COLO668 (cell line): ENCODE results near the gene PLK3.
"Not testable (repeated sequence)": the region's sequence is repeated elsewhere in the genome, so short reads cannot be mapped to it uniquely, and the experiment has no call there.

Experiments used
- DNase-seq: peaks from one replicate; lab custom pipeline; 2025; ENCODE audit not compliant: unreplicated experiment; lab: John Stamatoyannopoulos, UW

The PLK3 gene

DNA sequence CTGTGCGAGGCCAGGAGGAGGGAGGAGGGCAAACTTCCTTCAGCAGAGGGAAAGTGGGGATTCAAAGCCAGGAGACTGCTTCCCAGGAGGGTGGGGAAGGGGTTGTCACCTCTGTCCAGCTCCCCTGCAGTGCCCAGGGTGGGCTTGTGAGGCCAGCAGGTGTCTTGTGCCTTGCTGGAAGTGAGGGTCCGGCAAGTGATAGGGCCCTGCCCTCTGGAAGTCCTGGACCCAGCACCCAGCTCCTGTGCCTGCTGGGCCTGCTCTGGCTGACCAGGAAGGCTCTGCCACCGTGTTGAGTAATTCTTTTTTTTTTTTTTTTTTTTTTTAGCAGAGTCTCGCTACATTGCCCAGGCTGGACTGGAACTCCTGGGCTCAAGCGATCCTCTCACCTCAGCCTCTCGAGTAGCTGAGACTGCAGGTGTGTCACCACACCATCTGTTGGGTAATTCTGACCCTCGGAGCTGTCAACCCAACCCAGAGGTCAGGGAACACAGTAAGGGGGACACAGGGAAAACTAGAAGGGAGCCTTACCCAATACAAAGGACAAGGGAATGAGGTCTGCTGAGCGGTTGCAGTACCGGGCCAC, 13.2 kb upstream of the PLK3 start:
- DNase-seq, result no peak

DNA sequence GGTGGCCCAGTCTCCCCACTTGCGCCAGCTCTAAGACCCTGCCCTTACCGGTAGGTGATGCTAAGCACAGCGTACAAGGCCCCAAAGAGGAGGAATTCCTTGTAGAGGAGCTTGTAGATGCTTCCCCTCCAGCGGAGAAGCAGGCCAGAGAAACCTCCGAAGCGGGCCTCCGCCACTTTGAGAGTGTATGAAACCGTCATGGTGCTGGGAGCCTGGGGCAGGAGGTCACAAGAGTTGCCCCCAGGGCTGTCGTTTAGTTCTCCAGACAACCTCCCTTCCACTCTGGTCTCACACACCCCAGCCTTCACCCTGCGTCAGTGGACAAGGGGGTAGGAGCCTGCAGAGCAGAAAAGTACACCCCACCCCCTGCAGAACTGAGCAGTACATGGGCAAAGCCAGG, 12.7 kb upstream of the PLK3 start:
- no peak for DNase-seq

DNA sequence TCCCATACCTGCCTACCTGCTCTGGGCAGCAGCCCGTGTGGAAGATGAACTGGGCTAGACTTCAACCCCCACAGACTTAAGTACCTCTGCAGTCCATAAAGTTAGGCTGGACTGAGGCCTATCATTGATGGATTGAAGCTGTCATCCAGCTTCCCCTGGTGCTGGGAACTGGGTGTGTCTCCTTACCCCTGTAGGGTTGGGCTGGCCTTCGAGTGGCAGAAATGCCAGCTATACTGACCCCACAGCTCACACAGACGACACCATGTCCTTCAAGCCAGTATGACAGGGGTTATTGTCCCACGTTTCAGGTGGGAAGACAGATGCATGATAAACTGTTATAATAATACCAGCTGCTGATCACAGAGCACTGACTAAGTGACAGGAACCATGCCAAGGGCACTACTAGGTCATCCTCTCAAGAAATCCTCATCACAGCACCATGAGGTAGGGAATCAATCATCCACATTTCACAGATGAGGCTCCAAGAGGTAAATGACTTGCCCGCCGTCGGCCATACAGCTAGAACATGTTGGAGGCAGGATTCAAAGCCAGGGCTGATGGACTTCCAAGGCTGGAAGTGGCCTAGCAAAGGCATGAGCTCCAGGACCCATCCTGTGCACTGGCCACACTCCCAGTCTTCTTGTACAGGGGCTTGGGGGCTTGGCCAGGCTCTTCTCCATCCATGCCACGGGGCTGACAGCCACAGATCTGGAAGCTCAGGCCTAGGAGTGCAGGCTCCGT, 11.9 kb upstream of the PLK3 start, which contains the start of gene BEST4:
Gene BEST4, minus strand, starts transcription at position 51 of the 741 bp plus-strand sequence. CDS start 465 bp downstream, outside the sequence.
- no peak for DNase-seq

DNA sequence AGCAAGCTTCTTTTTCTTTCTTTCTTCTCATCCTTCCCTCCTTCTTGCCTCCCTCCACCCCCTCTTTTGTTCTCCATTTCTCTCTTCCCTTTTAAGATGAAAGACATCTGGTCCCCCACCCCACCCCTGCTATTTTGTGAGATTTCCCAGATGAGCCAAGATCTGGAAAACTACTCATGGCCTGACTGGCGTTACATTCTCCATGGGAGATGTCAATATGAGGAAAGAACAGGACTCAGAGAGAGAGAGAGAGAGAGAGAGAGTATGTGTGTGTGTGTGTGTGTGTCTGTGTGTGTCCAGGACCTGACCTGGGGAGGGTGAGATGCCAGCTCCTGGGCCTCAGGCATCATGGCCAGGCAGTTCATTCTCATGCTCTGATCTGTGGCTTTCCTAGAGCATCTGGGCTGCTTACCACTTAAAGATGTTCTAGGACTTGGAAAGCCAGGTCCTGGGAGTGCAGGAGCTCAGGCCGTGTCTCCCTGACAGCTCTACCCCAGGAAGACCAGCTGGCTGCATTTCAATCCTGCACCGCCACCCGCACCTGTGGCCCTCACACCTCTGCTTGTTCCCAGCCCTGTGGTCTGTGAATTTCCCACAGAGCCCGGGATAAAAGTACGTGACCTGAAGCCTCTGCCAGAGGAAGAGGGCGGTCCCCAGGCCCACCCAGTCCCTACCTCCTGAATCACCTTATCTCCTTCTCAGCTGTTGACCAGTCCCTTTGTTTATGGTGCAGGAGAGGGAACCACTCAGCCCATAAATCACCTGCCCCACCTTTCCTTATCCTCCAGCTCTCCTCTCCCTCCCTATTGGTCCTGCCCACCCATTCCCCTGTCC, 9.0 kb upstream of the PLK3 start:
- DNase-seq, result no peak

DNA sequence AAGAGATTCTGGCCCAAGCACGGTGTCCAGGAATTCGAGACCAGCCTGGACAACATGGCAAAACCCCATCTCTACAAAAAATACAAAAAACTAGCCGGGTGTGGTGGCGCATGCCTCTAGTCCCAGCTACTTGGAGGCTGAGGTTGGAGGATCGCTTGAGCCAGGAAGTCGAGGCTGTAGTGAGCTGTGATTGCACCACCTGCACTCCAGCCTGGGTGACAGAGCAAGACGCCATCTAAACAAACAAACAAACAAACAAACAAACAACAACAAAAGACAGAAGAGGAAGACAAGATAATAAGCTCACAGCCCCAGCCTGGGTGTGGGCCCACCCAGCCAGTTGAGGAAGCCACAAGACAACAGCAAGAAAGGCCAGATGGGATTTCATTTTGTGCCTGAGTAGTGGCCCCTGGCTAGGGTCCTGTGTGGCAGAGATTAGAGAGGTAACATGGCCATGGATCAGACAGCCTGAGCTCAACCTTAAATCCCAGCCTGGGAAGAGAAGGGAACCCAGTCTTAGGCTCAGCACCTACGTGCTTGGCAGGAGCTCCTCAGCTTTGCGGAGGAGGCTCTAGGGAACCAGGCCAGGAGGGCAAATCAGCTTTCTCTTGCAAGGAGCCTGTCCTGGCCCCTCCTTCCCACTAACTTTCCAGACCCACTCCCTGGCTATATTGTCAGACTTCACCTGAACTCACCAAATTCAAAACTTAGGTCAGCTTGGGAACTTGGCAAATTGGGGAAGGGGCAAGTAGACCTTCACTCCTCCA, 7.3 kb upstream of the PLK3 start:
- DNase-seq, result no peak

DNA sequence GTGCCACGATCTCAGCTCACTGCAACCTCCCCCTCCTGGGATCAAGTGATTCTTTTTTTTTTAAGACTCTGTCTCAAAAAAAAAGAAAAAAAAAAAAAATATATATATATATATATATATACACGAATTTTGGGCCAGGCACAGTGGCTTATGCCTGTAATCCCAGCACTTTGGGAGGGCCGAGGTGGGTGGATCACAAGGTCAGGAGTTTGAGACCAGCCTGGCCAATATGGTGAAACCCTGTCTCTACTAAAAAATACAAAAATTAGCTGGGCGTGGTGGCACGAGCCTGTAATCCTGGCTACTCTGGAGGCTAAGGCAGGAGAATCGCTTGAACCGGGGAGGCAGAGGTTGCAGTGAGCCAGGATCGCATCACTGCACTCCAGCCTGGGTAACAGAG, 2.3 kb upstream of the PLK3 start:
- not testable (repeated sequence) for DNase-seq

DNA sequence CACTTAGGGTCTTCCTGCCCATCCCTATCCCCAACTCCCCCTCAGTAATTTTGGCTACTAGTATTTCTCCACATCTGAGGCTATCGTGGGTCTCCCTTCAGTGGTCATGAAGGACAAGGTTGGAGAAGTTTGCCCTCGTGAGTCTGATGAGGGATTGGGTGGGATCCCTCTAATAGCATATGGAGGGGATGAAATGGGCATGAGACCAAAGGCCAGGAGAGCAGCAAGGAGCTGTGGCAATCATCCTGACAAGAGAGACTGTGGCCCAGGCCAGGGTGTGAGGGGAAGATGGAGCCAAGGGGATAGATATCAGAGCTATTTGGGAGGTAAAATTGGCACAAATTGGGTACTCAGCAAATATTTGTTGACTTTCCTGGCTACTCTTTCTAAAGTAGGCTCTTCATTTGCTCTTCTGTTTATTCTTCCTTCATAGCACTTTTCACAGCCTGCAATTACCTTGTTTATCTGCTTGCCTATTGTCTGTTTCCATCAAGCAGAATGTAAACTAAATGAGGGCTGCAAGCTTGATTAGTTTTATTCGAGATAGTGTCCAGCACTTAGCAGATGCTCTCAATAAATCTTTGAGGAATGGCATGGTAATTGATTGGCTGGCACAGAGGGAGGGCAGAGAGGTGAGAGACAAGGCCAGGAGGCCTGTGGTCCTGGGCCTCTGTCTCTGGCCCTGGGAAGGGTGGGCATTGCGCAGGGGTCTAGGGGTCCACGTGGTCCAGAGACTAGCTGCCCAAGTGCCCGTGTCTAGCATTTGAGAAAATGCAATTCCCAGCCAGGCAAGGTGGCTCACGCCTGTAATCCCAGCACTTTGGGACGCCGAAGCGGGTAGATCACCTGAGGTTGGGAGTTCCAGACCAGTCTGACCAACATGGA, 1.5 kb upstream of the PLK3 start:
- no peak for DNase-seq

DNA sequence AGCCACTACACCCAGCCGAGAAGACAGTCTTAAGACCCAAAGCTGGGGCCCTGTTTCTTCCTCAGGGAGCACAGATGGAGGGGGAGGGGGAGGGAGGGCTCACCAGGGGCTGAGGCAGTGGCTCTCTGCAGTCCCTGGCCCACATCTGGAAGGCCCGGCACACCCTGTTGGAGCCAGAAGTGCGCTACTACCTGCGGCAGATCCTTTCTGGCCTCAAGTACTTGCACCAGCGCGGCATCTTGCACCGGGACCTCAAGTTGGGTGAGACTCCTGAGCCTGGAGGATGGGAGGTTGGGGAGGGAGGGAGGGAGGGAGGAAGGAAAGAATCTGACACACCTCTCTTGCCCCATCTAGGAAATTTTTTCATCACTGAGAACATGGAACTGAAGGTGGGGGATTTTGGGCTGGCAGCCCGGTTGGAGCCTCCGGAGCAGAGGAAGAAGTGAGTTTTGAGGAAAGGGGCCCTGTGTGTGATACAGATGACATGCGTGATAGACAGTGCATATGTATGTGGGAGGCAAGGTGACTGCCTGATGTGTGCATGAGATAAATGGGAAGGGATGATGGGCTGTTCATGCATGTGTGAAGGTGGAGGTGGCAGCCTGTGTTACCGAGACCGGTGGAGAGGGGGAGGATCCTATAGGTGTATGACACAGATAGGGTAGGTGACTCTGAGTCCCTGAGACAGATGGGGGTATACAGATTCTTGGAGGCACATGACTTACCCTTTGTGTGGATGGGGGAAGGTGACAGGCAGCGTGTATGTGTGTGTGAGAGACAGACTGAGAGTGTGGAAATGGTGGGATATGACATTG, 1.5 kb downstream of the PLK3 start:
- no peak for DNase-seq

DNA sequence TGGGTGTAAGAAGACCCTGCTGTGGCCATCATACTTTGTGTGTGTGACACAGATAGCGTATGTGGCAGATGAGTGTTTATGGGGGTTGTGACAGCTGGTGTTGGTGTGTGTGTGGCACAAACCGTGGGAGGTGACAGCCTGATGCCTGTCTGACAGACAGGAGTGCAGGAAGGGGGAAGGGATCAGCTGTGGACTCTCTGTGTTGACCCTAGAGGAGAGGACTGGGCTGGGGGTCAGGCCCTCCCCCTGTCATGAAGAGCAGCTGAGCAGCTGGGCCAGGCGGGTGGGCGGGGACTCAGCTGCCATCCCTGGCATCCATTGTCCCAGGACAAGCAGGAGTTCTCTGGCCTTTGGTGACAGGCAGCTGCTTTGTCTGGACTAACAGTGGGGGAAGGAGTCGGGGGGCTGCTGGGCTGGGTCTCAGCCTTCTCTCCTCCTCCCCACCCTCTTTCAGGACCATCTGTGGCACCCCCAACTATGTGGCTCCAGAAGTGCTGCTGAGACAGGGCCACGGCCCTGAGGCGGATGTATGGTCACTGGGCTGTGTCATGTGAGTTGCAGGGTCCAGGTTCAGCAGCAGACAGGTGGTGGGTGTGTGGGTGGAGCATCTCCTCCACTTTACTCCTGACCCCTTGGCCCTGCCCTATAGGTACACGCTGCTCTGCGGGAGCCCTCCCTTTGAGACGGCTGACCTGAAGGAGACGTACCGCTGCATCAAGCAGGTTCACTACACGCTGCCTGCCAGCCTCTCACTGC, 2.3 kb downstream of the PLK3 start:
- DNase-seq, result no peak

DNA sequence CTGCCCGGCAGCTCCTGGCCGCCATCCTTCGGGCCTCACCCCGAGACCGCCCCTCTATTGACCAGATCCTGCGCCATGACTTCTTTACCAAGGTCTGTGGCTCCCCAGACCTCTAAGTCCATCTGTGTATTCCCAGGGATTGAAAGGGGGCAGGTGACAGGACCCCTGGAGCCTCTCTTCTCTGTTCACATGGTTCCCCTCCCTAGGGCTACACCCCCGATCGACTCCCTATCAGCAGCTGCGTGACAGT, 2.8 kb downstream of the PLK3 start:
- no peak for DNase-seq

DNA sequence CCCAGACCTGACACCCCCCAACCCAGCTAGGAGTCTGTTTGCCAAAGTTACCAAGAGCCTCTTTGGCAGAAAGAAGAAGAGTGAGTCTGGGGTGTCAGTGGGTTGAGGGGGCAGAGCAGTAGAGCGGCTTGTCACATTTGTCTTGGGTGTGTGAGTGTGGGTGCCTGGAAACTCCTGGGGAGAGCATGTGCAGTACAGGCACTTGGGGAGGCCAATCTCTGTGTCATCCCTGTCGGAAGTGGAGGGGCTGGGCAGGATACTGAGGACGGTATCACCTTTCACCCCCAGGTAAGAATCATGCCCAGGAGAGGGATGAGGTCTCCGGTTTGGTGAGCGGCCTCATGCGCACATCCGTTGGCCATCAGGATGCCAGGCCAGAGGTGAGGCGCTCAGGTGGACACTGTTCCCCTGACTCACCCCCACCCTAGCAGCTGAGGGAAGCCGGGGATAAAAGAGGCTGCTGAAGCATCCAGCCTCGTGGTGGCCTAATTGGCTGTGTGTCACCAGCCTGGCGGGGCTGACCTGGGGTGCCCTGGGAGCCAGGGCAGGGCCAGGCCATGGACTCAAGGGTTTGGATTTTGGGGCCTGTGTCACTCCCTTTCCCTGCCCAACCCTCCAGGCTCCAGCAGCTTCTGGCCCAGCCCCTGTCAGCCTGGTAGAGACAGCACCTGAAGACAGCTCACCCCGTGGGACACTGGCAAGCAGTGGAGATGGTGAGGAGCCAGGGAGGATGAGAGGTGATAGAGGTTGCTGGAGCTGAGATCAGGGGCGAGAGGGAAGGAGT, 3.3 kb downstream of the PLK3 start:
- DNase-seq, result no peak

DNA sequence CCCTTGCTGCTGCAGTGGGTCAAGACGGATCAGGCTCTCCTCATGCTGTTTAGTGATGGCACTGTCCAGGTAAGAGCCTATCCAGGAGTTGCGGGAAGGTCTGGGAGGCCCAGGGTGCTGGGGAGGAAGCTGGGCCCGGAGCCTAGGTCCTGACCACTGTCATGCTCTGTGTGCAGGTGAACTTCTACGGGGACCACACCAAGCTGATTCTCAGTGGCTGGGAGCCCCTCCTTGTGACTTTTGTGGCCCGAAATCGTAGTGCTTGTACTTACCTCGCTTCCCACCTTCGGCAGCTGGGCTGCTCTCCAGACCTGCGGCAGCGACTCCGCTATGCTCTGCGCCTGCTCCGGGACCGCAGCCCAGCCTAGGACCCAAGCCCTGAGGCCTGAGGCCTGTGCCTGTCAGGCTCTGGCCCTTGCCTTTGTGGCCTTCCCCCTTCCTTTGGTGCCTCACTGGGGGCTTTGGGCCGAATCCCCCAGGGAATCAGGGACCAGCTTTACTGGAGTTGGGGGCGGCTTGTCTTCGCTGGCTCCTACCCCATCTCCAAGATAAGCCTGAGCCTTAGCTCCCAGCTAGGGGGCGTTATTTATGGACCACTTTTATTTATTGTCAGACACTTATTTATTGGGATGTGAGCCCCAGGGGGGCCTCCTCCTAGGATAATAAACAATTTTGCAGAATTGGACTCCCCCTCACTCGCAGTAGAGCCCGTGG, 5.3 kb downstream of the PLK3 start:
- DNase-seq, result no peak

DNA sequence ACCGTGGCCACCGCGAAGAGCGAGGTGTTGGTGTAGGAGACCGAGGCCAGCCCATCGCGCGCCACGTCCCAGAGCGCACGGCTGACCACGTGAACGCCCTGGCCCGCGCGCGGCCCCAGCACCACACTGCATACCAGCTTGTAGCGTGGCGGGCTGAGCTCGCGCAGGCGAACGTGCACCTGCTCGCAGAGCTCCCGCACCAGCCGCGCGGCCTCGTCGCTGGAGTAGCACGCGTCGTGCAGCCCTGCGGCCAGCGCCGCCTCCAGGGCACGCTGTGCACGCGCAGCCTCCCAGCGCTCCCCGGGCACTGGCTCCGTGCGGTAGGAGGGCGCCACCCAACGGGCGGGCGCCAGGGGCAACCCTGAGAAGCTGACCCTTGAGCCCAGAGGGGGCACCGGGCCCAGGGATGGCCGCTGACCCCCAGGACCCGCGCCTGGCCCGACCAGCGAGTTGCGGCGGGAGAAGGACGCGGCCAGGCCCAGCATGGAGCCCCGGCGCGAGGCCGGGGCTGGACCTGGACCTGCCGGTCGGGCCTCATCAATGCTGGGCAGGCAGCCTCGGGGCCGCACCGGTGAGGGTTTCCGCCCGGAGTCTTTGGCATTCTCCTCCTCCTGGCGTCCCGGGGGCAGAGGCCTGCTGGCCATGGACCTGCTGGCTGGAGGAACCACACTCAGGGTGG, 6.0 kb downstream of the PLK3 start:
- DNase-seq, result no peak

DNA sequence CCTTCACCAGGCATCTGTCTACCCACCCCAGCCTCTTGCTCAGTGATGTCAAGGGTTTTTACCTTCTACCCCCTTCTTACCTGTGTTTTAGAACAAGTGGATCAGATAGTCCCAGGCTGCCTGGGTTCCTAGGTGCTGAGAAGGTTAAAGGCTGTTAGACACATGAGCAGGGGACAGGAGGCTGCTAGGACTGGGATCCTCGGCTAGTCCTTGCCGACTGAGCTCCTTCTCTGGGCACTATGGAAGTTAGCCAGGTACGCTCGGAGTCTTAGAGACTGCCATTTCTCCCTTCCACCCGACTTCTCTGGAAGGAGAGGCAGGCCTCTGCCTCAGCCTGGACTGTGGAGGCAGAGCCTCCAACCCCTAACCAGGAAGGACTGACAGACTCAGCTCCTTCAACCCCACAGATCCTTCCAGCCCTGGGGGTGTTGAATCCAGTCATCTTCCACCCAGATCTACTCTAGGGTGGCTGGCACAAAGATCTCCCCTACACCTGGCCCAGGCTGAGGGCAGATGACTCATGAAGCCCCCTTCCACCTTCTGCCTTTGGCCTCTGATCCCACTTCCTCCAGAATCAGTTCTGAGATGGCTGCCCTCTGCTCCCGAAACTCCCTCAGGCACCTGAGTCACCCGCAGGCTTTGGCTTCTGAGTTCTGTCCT, 6.7 kb downstream of the PLK3 start, which contains the start of gene DYNLT4:
Gene DYNLT4, minus strand, starts transcription at position 648 of the 660 bp plus-strand sequence. CDS start 683 bp downstream, outside the sequence.
- no peak for DNase-seq

DNA sequence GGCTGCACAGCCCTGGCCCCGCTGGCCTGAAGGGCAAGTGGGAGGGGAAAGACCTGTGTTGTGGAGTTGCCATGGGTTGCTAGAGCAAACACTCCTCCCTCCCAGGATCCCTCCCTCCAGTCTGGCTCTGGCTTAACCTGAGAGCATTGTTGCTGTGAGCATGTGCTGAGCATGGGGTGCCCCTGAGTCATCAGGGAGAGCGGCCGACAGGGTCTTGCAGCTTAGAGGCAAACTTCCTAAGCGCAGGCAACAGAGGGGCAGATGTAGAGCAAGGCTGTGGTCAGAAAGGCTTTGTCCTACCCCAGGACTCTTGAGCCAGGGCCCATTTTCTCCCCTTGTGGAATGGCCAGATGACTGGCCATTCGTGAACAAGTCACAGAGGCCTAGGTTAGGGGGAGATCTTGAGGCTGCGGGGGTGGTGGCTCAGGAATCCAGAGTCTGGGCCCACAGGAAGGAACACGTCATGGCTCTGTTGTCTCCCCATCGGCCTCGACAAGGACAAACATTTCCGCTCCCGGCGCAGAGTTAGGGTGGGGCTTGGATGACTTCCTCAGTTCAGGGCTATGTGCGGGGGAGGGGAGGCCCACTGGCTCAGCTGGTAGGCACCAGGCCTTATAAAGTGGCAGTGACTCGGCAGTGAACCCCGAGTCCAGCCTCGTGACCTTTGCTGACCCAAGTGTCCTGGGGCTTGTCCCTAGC, 7.3 kb downstream of the PLK3 start:
- DNase-seq, result peak; percentile 97
